RWPE2 (cell line): Measurements from ENCODE around the gene CHRD.

Experiments used
- ATAC-seq: fragments of 200-7000 bp; cut with Tn5 transposase; 3 replicates; pipeline ENCODE4 v1.9.1; 2021; ENCODE audit warnings: low read depth
- DNase-seq: peaks from one replicate; pipeline ENCODE4 v3.0.0-alpha.2; 2020; ENCODE audit warnings: low spot score
- H3K27ac ChIP-seq: fragments of 450-650 bp; 2 replicates; pipeline ENCODE4 v1.5.1; 2017; ENCODE audit warnings: mild to moderate bottlenecking; ENCODE audit not compliant: poor library complexity, severe bottlenecking
- H3K27me3 ChIP-seq: fragments of 250-450 bp; sonication (Bioruptor Pico); 2 replicates; pipeline ENCODE4 v1.5.1; 2021; ENCODE audit warnings: mild to moderate bottlenecking, moderate library complexity; ENCODE audit not compliant: insufficient read depth, poor library complexity, severe bottlenecking
- H3K36me3 ChIP-seq: fragments of 250-450 bp; sonication (Bioruptor Pico); 2 replicates; pipeline ENCODE4 v1.5.1; 2020; ENCODE audit warnings: low read depth, mild to moderate bottlenecking, moderate library complexity
- H3K4me1 ChIP-seq: fragments of 250-450 bp; sonication (Bioruptor Pico); 2 replicates; pipeline ENCODE4 v1.5.1; 2021; ENCODE audit warnings: mild to moderate bottlenecking, moderate library complexity; ENCODE audit not compliant: insufficient read depth, poor library complexity, severe bottlenecking
- H3K4me3 ChIP-seq: fragments of 250-450 bp; sonication (Bioruptor Pico); 2 replicates; pipeline ENCODE4 v1.5.1; 2021; ENCODE audit warnings: mild to moderate bottlenecking, moderate library complexity; ENCODE audit not compliant: severe bottlenecking
- H3K9me3 ChIP-seq: fragments of 250-450 bp; sonication (Bioruptor Pico); 2 replicates; pipeline ENCODE4 v1.5.1; 2021; ENCODE audit warnings: mild to moderate bottlenecking, moderate library complexity; ENCODE audit not compliant: severe bottlenecking
- CTCF ChIP-seq: fragments of 450-650 bp; IDR thresholded peaks from one replicate; pipeline ENCODE4 v1.5.1; 2017; ENCODE audit warnings: mild to moderate bottlenecking, moderate library complexity; ENCODE audit not compliant: poor library complexity, severe bottlenecking

Gene CHRD

GRCh38 chr3:184353546-184353941, 26.3 kb upstream of the CHRD start:
- Histone ChIP-seq H3K9me3 (no peaks in the 10 kb centered on the region), H3K4me3 (no peak overlapping the region), H3K36me3 (peaks cover 26% of the 10 kb centered on the region), H3K27ac (no peak overlapping the region), H3K27me3 (no peaks in the 10 kb centered on the region), H3K4me1 (no peaks in the 10 kb centered on the region)
- ATAC-seq (no peak), DNase-seq (peak; percentile 45)
- TF ChIP-seq CTCF = no peak

DNA sequence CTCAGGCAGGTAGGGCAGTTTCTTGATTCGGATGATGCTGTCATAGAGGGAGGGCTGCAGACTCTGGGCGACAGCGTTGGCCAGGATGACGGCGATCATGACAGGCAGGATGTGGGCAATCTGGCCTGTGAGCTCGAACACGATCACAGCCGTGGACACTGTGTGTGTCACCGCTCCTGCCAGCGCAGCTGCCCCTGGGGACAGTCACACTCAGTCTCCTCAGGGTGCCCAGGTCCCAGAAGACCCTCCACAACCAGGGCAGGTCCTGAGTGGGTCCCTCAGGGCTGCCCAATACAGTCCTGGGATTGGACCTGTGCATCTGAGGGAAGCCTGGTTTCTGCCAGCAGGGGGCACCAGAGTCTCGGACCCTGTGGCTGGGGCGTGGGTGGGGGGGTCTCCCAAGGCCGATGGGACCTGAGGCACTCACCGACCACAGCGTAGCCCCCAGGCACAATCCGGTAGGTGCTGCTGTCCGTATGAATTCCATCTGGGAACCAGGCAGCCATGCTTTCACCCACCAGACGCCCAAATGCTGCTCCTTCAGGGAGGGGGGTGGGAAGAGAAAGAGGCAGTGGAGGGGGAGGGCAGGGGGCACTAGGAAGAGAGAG, 25.6 kb upstream of the CHRD start:
- DNase-seq (peak; percentile 48), ATAC-seq (0 out of 3 replicates have a peak, but pooled peaks have one; percentile 35)
- Histone ChIP-seq H3K4me1 (no peaks in the 10 kb centered on the region), H3K4me3 (no peak overlapping the region), H3K9me3 (no peaks in the 10 kb centered on the region), H3K27me3 (no peaks in the 10 kb centered on the region), H3K27ac (no peak overlapping the region), H3K36me3 (peaks cover 26% of the 10 kb centered on the region)
- TF ChIP-seq CTCF = peak; percentile 62

DNA sequence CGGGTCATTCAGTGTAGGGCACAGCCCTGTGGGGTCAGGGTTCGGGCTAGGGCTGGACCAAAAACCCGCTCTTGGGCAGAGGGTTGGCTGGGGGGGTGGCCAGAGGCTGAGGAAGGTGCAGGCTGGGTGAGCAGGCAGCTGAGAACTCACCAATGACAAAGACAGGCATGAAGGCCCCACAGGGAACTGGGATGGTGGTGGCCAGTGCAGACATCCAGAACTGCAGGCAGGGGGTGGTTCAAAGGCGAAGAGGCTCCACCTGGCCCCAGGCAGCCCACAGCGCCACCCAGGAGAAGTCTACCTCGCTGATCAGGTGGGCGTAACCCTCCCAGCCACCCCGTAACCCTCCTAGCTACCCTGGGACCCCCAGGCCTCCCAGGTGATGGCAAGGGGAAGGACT, 25.1 kb upstream of the CHRD start:
- DNase-seq (peak; percentile 44), ATAC-seq (no peak)
- Histone ChIP-seq H3K36me3 (peaks cover 26% of the 10 kb centered on the region), H3K4me3 (no peak overlapping the region), H3K4me1 (no peaks in the 10 kb centered on the region), H3K27ac (no peak overlapping the region), H3K27me3 (no peaks in the 10 kb centered on the region), H3K9me3 (no peaks in the 10 kb centered on the region)
- no peak for TF ChIP-seq CTCF

GRCh38 chr3:184355261-184356040, 24.4 kb upstream of the CHRD start:
- H3K4me1 ChIP-seq = no peaks in the 10 kb centered on the region
- DNase-seq = peak; percentile 34
- no peak overlapping the region for H3K27ac ChIP-seq
- ATAC-seq = no peak
- H3K36me3 ChIP-seq = peaks cover 26% of the 10 kb centered on the region
- no peaks in the 10 kb centered on the region for H3K9me3 ChIP-seq
- H3K27me3 ChIP-seq = no peaks in the 10 kb centered on the region
- TF ChIP-seq CTCF = no peak
- H3K4me3 ChIP-seq = no peak overlapping the region
